T-cell (primary cell): Measurements from ENCODE around the gene SLFN12L. TPM values are rescaled to one million over a fixed set of nuclear protein-coding genes. Genes with fewer than 3 reads are reported as not detected.
"Not testable (repeated sequence)": the region's sequence is repeated elsewhere in the genome, so short reads cannot be mapped to it uniquely, and the experiment has no call there.

ENCODE experiments used
- ATAC-seq, 4 experiments: fragments of 200-7000 bp in 3 of 4; fragments of 150-1000 bp in 1 of 4; cut with Tn5 transposase; replicated peaks in 1 of 4; 1 replicate in 3 of 4; 2 replicates in 1 of 4; pipeline ENCODE4 v1.10.0; 2021; ENCODE audit warnings: moderate library complexity in 3 of 4, mild to moderate bottlenecking in 2 of 4, moderate number of reproducible peaks in 1 of 4
- CTCF ChIA-PET, 2 donors: fragments of 300-600 bp; sonication (Branson Sonifier 250); formaldehyde crosslinking; loops; one replicate each; lab custom pipeline; 2022; ENCODE audit warnings: antibody characterized with exemption in 2 of 2; lab: Charles Lee
- POLR2A ChIA-PET, 2 donors: fragments of 300-600 bp; sonication (Branson Sonifier 250); formaldehyde crosslinking; loops; one replicate each; lab custom pipeline; 2022; ENCODE audit warnings: antibody characterized with exemption in 2 of 2; lab: Charles Lee
- DNase-seq, 35 experiments: peaks; one replicate each; pipeline versions ENCODE4 v3.0.0 to v3.0.0-alpha.2; 2013 to 2023
- H3K27ac ChIP-seq: one replicate; pipeline ENCODE4 v1.5.1; 2013; ENCODE audit warnings: low read length
- H3K27me3 ChIP-seq, 2 experiments: replicated peaks in 1 of 2; 1 replicate in 1 of 2; 2 replicates in 1 of 2; pipeline versions ENCODE4 v1.6.1 to v1.7.0; 2013; ENCODE audit warnings: low read length in 1 of 2, mixed read lengths in 1 of 2; ENCODE audit not compliant: control insufficient read depth in 2 of 2, insufficient read depth in 2 of 2; ENCODE audit errors: extremely low read depth in 1 of 2
- H3K36me3 ChIP-seq, 2 donors: 1 replicate in 1 of 2; 2 replicates in 1 of 2; pipeline versions ENCODE4 v1.6.1 to v1.7.0; 2013; ENCODE audit warnings: low read length in 1 of 2; ENCODE audit not compliant: control insufficient read depth in 2 of 2, insufficient read depth in 1 of 2; ENCODE audit errors: extremely low read depth in 1 of 2
- H3K4me1 ChIP-seq, 2 experiments: 1 replicate in 1 of 2; 2 replicates in 1 of 2; pipeline versions ENCODE4 v1.6.1 to v1.7.0; 2013; ENCODE audit warnings: low read length in 2 of 2, mixed read lengths in 1 of 2; ENCODE audit not compliant: insufficient read depth in 2 of 2, control insufficient read depth in 1 of 2; ENCODE audit errors: extremely low read depth in 1 of 2
- H3K4me3 ChIP-seq, 2 donors: 1 replicate in 1 of 2; 2 replicates in 1 of 2; pipeline versions ENCODE4 v1.5.1 to v1.7.0; 2013; ENCODE audit warnings: mild to moderate bottlenecking in 2 of 2, low read length in 1 of 2, moderate library complexity in 1 of 2; ENCODE audit not compliant: control insufficient read depth in 1 of 2; ENCODE audit errors: extremely low read depth in 1 of 2
- H3K9me3 ChIP-seq: 2 replicates; pipeline ENCODE4 v1.7.0; 2013
- H3K27ac Mint-ChIP-seq, 2 donors: one replicate each; pipeline ENCODE4 v1.8.0; 2020 to 2021; ENCODE audit warnings: mild to moderate bottlenecking in 2 of 2, mixed read lengths in 2 of 2
- H3K27me3 Mint-ChIP-seq, 2 donors: one replicate each; pipeline ENCODE4 v1.8.0; 2021 to 2022; ENCODE audit warnings: mixed read lengths in 2 of 2
- H3K36me3 Mint-ChIP-seq: one replicate; pipeline ENCODE4 v1.8.0; 2021; ENCODE audit warnings: mixed read lengths
- H3K4me1 Mint-ChIP-seq, 3 donors: one replicate each; pipeline ENCODE4 v1.8.0; 2020 to 2022; ENCODE audit warnings: mixed read lengths in 3 of 3, mild to moderate bottlenecking in 1 of 3
- H3K4me3 Mint-ChIP-seq, 3 donors: one replicate each; pipeline ENCODE4 v1.8.0; 2020 to 2022; ENCODE audit warnings: mild to moderate bottlenecking in 3 of 3, mixed read lengths in 3 of 3, moderate library complexity in 3 of 3
- H3K9me3 Mint-ChIP-seq, 3 donors: one replicate each; pipeline ENCODE4 v1.8.0; 2020 to 2022; ENCODE audit warnings: mixed read lengths in 3 of 3
- WGBS: methylation state at CpG from one replicate; pipeline ENCODE4 v1.1.5; 2013; ENCODE audit warnings: missing lambda C conversion rate; ENCODE audit not compliant: insufficient coverage; 5-methylcytosine and 5-hydroxymethylcytosine counted together
- total RNA-seq, 35 experiments: library from RNA in 6 of 35; stranded (reverse) in 6 of 35; fragments of 120-200 nt in 1 of 35; gene quantifications; one replicate each; pipeline versions ENCODE4 v1.2.1 to v1.2.4 and lab custom pipeline; 2013 to 2026

SLFN12L gene
- total RNA-seq, 5 donors from 2014 or later (not counting 1 experiment from before 2014, with no cell fraction given): 79.7 to 113 (median 90.7) TPM

DNA sequence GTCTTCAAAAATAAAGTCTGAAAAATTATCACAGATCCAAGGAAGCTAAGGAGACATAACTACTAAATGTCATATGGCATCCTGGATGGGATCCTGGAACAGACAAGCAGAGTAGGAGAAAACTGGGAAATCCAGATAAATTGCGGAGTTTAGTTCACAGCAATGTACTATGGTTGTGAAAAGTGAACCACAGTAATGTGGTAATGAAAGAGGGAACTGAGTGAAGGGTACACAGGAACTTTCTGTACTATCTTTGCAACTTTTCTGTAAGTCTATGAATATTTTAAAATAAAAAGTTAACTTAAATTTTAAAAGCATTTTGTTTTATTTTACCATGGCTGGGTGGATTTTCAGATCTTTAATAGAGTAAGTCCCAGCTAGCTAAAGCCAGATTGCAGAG lies 16.3 kb downstream of the SLFN12L start:
- Histone ChIP-seq H3K36me3 (peaks cover 0 to 30% of the 10 kb centered on the region in 2 donors), H3K4me1 (peaks cover 26 to 66% of the 10 kb centered on the region in 2 experiments), H3K4me3 (no peak overlapping the region), H3K27me3 (no peaks in the 10 kb centered on the region), H3K9me3 (no peaks in the 10 kb centered on the region), H3K27ac (peak overlapping the region; percentile 57)
- CTCF ChIA-PET: interaction anchor here (0.8 to 1.7 kb wide), 10 partner anchors 10 to 209 kb away, joined by 3 to 13 read pairs (median 5); partner anchors contain the start of gene SLFN11 (in 1 of the 2)
- H3K36me3 Mint-ChIP-seq: peaks cover 72% of the 10 kb centered on the region
- no peaks in the 10 kb centered on the region for H3K9me3 Mint-ChIP-seq
- POLR2A ChIA-PET: interaction anchor here (0.5 to 1.2 kb wide), 6 partner anchors 8 to 307 kb away, joined by 3 to 9 read pairs (median 5); no protein-coding TSS in a partner anchor
- no peak for DNase-seq
- ATAC-seq: peak in 1 of 4 experiments; percentile 28
- peak overlapping the region; percentile 46 to 72 (median 68) for H3K4me3 Mint-ChIP-seq
- H3K27ac Mint-ChIP-seq: peak overlapping the region; percentile 89
- 50% methylated on average over 1 of the region's 1 CpG for WGBS
- H3K27me3 Mint-ChIP-seq: no peaks in the 10 kb centered on the region
- H3K4me1 Mint-ChIP-seq: peaks cover 95 to 98% (median 96%) of the 10 kb centered on the region in 3 donors

GRCh38 chr17:35519906-35520442 lies 17.5 kb downstream of the SLFN12L start:
- 71% methylated on average over 5 of the region's 8 CpGs for WGBS
- H3K4me3 ChIP-seq: peak overlapping the region in 1 of 2 donors; percentile 18
- Mint-ChIP-seq H3K27ac (peak overlapping the region; percentile 79 to 84), H3K36me3 (peaks cover 67% of the 10 kb centered on the region), H3K9me3 (no peaks in the 10 kb centered on the region), H3K27me3 (no peaks in the 10 kb centered on the region), H3K4me1 (peaks cover 91 to 98% (median 96%) of the 10 kb centered on the region in 3 donors), H3K4me3 (peak overlapping the region; percentile 54 to 72 (median 54))
- H3K36me3 ChIP-seq: peaks cover 0 to 37% of the 10 kb centered on the region in 2 donors
- peaks cover 26 to 74% of the 10 kb centered on the region in 2 experiments for H3K4me1 ChIP-seq
- CTCF ChIA-PET: interaction anchor here in 1 of 2 donors (1.0 to 1.3 kb wide), 2 partner anchors 207 to 208 kb away, joined by 3 to 5 read pairs; no protein-coding TSS in a partner anchor
- peak overlapping the region; percentile 57 for H3K27ac ChIP-seq
- H3K27me3 ChIP-seq: no peaks in the 10 kb centered on the region
- DNase-seq (no peak), ATAC-seq (no peak)
- H3K9me3 ChIP-seq: no peaks in the 10 kb centered on the region
- POLR2A ChIA-PET: no interaction called here

GRCh38 chr17:35519439-35519838 lies 18.0 kb downstream of the SLFN12L start:
- peak overlapping the region in 1 of 2 donors; percentile 18 for H3K4me3 ChIP-seq
- CTCF ChIA-PET: interaction anchor here in 1 of 2 donors (1.0 to 1.3 kb wide), 4 partner anchors 12 to 207 kb away, joined by 3 to 5 read pairs (median 4); no protein-coding TSS in a partner anchor
- no peaks in the 10 kb centered on the region for H3K9me3 ChIP-seq
- POLR2A ChIA-PET: interaction anchor here in 1 of 2 donors (0.6 kb wide), 1 partner anchor 70 kb away, joined by 4 read pairs; no protein-coding TSS in a partner anchor
- DNase-seq (peak in 1 of 35 experiments; percentile 47), ATAC-seq (no peak)
- Mint-ChIP-seq H3K27me3 (no peaks in the 10 kb centered on the region), H3K4me3 (peak overlapping the region; percentile 54 to 72 (median 54)), H3K4me1 (peaks cover 91 to 96% (median 96%) of the 10 kb centered on the region in 3 donors), H3K36me3 (peaks cover 69% of the 10 kb centered on the region), H3K27ac (peak overlapping the region; percentile 79 to 84), H3K9me3 (no peaks in the 10 kb centered on the region)
- H3K27ac ChIP-seq: peak overlapping the region; percentile 57
- no peaks in the 10 kb centered on the region for H3K27me3 ChIP-seq
- H3K4me1 ChIP-seq: peaks cover 26 to 75% of the 10 kb centered on the region in 2 experiments
- peaks cover 0 to 42% of the 10 kb centered on the region in 2 donors for H3K36me3 ChIP-seq
- no CpG with 5 or more reads among the region's 3 CpGs for WGBS

- H3K4me1 ChIP-seq: peaks cover 22 to 65% of the 10 kb centered on the region in 2 experiments
- not testable (repeated sequence) for H3K27me3 Mint-ChIP-seq
These were observed 19.0 kb downstream of the SLFN12L start for GRCh38 chr17:35518431-35518830.

GRCh38 chr17:35515027-35515426 lies 22.5 kb downstream of the SLFN12L start:
- no peak overlapping the region for H3K4me3 ChIP-seq
- POLR2A ChIA-PET: interaction anchor here in 1 of 2 donors (0.6 kb wide), 1 partner anchor 160 kb away, joined by 3 read pairs; no protein-coding TSS in a partner anchor
- Mint-ChIP-seq H3K27ac (peak overlapping the region; percentile 23 to 65), H3K36me3 (peaks cover 76% of the 10 kb centered on the region), H3K4me3 (peak overlapping the region in 2 of 3 donors; percentile 17 to 35), H3K9me3 (no peaks in the 10 kb centered on the region), H3K27me3 (no peaks in the 10 kb centered on the region), H3K4me1 (peaks cover 78 to 89% (median 85%) of the 10 kb centered on the region in 3 donors)
- WGBS: 94% methylated on average over 21 of the region's 21 CpGs
- H3K4me1 ChIP-seq: peaks cover 5 to 41% of the 10 kb centered on the region in 2 experiments
- no peaks in the 10 kb centered on the region for H3K9me3 ChIP-seq
- H3K27ac ChIP-seq: no peak overlapping the region
- peaks cover 0 to 42% of the 10 kb centered on the region in 2 donors for H3K36me3 ChIP-seq
- CTCF ChIA-PET: interaction anchor here in 1 of 2 donors (1.5 kb wide), 1 partner anchor 21 kb away, joined by 4 read pairs; no protein-coding TSS in a partner anchor
- H3K27me3 ChIP-seq: no peaks in the 10 kb centered on the region
- no peak for DNase-seq
- no peak for ATAC-seq

More at GRCh38 chr17:35518431-35518830, 19.0 kb downstream of the SLFN12L start:
- not testable (repeated sequence) for DNase-seq, H3K27me3 ChIP-seq, H3K9me3 ChIP-seq, H3K9me3 Mint-ChIP-seq, H3K4me3 ChIP-seq, H3K27ac ChIP-seq, ATAC-seq
- peaks cover 0 to 44% of the 10 kb centered on the region in 2 donors for H3K36me3 ChIP-seq
- ChIA-PET POLR2A (interaction anchor here in 1 of 2 donors (0.6 kb wide), 1 partner anchor 274 kb away, joined by 3 read pairs; no protein-coding TSS in a partner anchor), CTCF (interaction anchor here (0.6 to 1.2 kb wide), 3 partner anchors 13 to 261 kb away, joined by 3 to 4 read pairs (median 3); no protein-coding TSS in a partner anchor)
- Mint-ChIP-seq H3K4me3 (peak overlapping the region; percentile 51 to 75 (median 72)), H3K36me3 (peaks cover 72% of the 10 kb centered on the region), H3K4me1 (peaks cover 90 to 96% (median 96%) of the 10 kb centered on the region in 3 donors), H3K27ac (peak overlapping the region; percentile 84 to 86)
- WGBS: no CpG with 5 or more reads among the region's 5 CpGs

GRCh38 chr17:35514564-35514963 lies 22.9 kb downstream of the SLFN12L start:
- H3K27ac ChIP-seq: no peak overlapping the region
- DNase-seq (no peak), ATAC-seq (no peak)
- no peak overlapping the region for H3K4me3 Mint-ChIP-seq
- H3K27me3 ChIP-seq: no peaks in the 10 kb centered on the region
- peaks cover 2 to 36% of the 10 kb centered on the region in 2 experiments for H3K4me1 ChIP-seq
- 90% methylated on average over 2 of the region's 2 CpGs for WGBS
- H3K27ac Mint-ChIP-seq: peak overlapping the region; percentile 23 to 65
- ChIA-PET POLR2A (interaction anchor here in 1 of 2 donors (0.7 kb wide), 1 partner anchor 28 kb away, joined by 3 read pairs; no protein-coding TSS in a partner anchor), CTCF (interaction anchor here in 1 of 2 donors (1.5 kb wide), 1 partner anchor 21 kb away, joined by 4 read pairs; no protein-coding TSS in a partner anchor)
- peaks cover 76% of the 10 kb centered on the region for H3K36me3 Mint-ChIP-seq
- H3K9me3 Mint-ChIP-seq: no peaks in the 10 kb centered on the region
- H3K36me3 ChIP-seq: peaks cover 0 to 42% of the 10 kb centered on the region in 2 donors
- no peaks in the 10 kb centered on the region for H3K9me3 ChIP-seq
- H3K4me1 Mint-ChIP-seq: peaks cover 78 to 87% (median 85%) of the 10 kb centered on the region in 3 donors
- no peak overlapping the region for H3K4me3 ChIP-seq
- no peaks in the 10 kb centered on the region for H3K27me3 Mint-ChIP-seq
